Thyroid gland (tissue), 4 donors: Measurements from ENCODE around the gene HSPA14.

ENCODE experiments used
- CTCF ChIP-seq, 6 experiments: fragments of 200-600 bp in 3 of 6; fragments of 450-650 bp in 3 of 6; sonication (generic) in 3 of 6; IDR thresholded peaks; one replicate each; pipeline ENCODE4 v1.5.1; 2016 to 2019; ENCODE audit warnings: antibody characterized with exemption in 6 of 6, mild to moderate bottlenecking in 2 of 6, inconsistent platforms in 1 of 6, moderate library complexity in 1 of 6
- POLR2A ChIP-seq, 2 donors: fragments of 450-650 bp; IDR thresholded peaks; one replicate each; pipeline ENCODE4 v1.6.1; 2017; ENCODE audit warnings: antibody characterized with exemption in 2 of 2, mild to moderate bottlenecking in 2 of 2, moderate library complexity in 1 of 2

- TF ChIP-seq CTCF (IDR thresholded peaks at IDR 0.05) = no peak
- no peak for TF ChIP-seq POLR2A (IDR thresholded peaks at IDR 0.05)
These were observed 71.0 kb downstream of the HSPA14 start for GRCh38 chr10:14909101-14909500.
